Measurements from ENCODE around the gene CFAP91.

CFAP91 gene

DNA sequence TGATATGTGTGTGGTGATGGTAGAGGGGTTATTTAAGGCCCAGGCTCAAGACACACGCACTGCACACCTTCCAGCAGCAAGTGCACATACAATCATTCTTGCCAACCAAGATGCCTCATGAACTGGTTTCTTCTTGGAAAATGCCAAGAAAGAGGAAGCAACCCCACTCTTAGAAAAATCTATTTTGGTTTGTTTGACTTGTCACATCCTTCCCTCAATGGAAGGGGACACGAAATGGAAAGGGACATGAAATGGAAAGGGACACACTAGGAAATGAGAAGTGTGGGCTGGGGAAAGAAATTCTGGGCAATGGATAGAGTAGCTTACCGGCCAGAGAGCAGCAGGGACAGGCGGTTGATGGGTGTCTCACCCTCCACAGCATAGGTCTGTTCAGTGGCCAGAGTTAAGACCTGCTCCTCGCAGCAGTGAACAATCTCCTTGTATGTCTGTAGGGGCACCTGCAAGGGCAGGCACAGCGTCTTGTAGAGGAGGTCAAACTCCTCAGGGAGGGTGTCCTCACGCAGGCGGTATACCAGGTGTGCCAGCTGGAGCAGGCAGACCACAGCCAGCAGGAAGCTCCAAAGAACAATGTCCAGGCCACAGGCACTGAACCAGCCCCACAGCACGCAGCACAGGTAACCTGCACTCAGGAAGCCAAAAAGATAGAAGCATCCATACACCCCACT, 43.1 kb upstream of the CFAP91 start:
- H2AFZ ChIP-seq (ENCODE audit: low read depth) = no peak overlapping the region

DNA sequence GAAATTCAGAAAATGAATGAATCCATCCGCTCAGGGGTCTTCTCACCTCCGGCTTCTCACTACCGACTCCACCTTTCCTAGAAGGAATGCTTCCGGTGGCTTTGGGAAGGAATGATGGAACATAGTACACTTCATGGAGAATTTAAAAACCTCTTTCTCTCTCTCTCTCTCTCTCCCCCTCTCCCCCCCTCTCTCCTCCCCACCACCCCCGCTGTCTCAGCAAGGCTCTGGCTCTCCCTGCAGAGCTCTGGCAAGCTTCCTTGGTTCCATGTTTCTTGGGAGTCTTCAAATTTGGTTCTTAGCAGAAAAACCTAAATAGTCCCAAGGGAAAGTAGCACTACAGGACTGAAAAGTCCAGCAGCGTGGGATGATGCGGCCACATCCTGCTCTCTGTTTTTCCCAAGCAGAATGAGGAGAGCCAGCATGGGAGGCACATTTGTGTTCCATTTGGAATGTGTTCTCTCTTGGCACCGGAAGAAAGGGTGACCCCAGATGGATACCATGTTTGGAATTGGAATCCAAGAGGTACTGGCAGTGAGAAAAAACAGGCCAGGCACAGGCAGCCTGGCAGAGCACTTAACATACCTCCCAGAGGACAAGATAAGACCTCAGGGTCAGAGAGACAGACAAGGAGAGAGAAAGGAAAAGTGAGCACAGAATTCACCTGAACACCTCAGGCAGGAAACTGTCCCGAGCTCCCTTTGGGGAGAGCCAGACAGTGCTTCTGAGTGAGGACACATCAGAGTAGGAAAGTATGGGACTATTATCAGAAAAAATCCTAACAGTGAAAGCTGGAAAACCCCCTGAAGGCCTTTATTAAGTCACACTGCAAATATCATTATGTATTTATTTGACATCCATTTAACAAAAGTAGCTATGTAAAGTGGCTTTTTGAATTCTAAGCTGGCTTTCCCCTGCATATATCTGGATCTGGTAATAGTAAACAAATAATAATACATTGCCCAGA, 42.1 kb upstream of the CFAP91 start, which contains the start of gene POPDC2:
Gene POPDC2, minus strand, starts transcription at position 116 of the 967 bp plus-strand sequence. CDS start 166 bp downstream, outside the sequence.
- Histone ChIP-seq H3K27me3 (ENCODE audit: insufficient read depth, low read depth) (no peaks in the 10 kb centered on the region), H3K4me1 (ENCODE audit: low read depth, poor library complexity, severe bottlenecking) (peaks cover 10% of the 10 kb centered on the region), H3K79me2 (ENCODE audit: insufficient read depth, low read depth) (no peaks in the 10 kb centered on the region), H3K27ac (no peak within 1 kb of the TSS), H3K4me2 (no peak within 1 kb of the TSS), H4K20me1 (ENCODE audit: insufficient read depth) (no peaks in the 10 kb centered on the region), H3K36me3 (ENCODE audit: insufficient read depth) (no peaks in the 10 kb centered on the region), H3K4me3 (IDR thresholded peaks at IDR 0.05; ENCODE audit: insufficient read depth, low read depth, low read length) (no peak within 1 kb of the TSS), H2AFZ (ENCODE audit: low read depth) (no peak within 1 kb of the TSS), H3K9ac (no peak within 1 kb of the TSS)
- TF ChIP-seq, protein P1, sequence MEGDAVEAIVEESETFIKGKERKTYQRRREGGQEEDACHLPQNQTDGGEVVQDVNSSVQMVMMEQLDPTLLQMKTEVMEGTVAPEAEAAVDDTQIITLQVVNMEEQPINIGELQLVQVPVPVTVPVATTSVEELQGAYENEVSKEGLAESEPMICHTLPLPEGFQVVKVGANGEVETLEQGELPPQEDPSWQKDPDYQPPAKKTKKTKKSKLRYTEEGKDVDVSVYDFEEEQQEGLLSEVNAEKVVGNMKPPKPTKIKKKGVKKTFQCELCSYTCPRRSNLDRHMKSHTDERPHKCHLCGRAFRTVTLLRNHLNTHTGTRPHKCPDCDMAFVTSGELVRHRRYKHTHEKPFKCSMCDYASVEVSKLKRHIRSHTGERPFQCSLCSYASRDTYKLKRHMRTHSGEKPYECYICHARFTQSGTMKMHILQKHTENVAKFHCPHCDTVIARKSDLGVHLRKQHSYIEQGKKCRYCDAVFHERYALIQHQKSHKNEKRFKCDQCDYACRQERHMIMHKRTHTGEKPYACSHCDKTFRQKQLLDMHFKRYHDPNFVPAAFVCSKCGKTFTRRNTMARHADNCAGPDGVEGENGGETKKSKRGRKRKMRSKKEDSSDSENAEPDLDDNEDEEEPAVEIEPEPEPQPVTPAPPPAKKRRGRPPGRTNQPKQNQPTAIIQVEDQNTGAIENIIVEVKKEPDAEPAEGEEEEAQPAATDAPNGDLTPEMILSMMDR (conservative IDR thresholded peaks at IDR 0.05; ENCODE audit: low read depth, low read length) = no peak

More for the DNA sequence above, 43.1 kb upstream of the CFAP91 start:
- no peak overlapping the region for H3K4me2 ChIP-seq
- no peaks in the 10 kb centered on the region for H4K20me1 ChIP-seq (ENCODE audit: insufficient read depth)
- H3K9ac ChIP-seq = no peak overlapping the region
- no peaks in the 10 kb centered on the region for H3K79me2 ChIP-seq (ENCODE audit: insufficient read depth, low read depth)
- H3K27me3 ChIP-seq (ENCODE audit: insufficient read depth, low read depth) = no peaks in the 10 kb centered on the region
- TF ChIP-seq, protein P1 (conservative IDR thresholded peaks at IDR 0.05; ENCODE audit: low read depth, low read length) = no peak
- H3K4me3 ChIP-seq (IDR thresholded peaks at IDR 0.05; ENCODE audit: insufficient read depth, low read depth, low read length) = no peak overlapping the region
- no peak overlapping the region for H3K27ac ChIP-seq
- H3K36me3 ChIP-seq (ENCODE audit: insufficient read depth) = no peaks in the 10 kb centered on the region
- peaks cover 10% of the 10 kb centered on the region for H3K4me1 ChIP-seq (ENCODE audit: low read depth, poor library complexity, severe bottlenecking)

DNA sequence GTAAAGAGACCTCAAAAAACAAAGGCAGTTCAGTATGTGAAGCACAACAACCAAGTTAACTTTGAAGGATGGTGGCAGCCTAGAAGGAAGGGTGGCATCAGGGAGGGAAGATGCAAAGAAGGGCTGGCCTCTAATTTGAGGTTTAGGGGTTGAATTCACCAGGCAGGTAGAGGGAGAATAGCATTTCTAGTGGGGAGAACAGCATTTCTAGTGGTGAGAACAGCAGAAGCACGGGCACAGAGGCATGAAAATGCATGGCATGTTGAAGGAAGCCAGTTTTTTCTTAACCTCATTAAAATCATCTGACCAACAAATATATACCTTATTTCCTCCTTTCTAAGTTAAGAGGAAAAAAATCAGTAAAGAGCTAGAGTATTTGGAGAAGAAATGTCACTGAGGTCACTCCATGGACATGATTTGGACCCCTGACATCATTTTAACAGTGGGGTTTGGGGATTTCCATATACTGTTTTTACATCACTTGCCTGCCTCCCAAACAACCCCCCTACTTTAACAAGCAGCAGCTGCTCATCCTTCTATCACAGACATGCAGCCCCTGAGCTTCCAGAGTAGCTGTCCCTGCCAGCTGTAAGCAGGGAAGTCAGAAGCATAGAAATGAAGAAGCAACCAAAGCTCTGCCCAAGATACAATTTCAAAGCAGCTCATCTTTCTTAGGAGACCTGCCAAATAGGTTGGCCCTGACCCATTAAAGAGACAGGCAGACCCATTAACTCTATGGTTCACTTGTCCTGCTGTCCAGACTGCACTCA, 40.0 kb upstream of the CFAP91 start:
- no peak overlapping the region for H3K27ac ChIP-seq
- H3K9ac ChIP-seq = no peak overlapping the region
- no peak overlapping the region for H3K4me2 ChIP-seq
- H3K4me1 ChIP-seq (ENCODE audit: low read depth, poor library complexity, severe bottlenecking) = peaks cover 10% of the 10 kb centered on the region
- no peaks in the 10 kb centered on the region for H3K79me2 ChIP-seq (ENCODE audit: insufficient read depth, low read depth)
- no peaks in the 10 kb centered on the region for H4K20me1 ChIP-seq (ENCODE audit: insufficient read depth)
- H3K27me3 ChIP-seq (ENCODE audit: insufficient read depth, low read depth) = no peaks in the 10 kb centered on the region
- TF ChIP-seq, protein P1 (conservative IDR thresholded peaks at IDR 0.05; ENCODE audit: low read depth, low read length) = no peak
- H3K4me3 ChIP-seq (IDR thresholded peaks at IDR 0.05; ENCODE audit: insufficient read depth, low read depth, low read length) = no peak overlapping the region
- no peaks in the 10 kb centered on the region for H3K36me3 ChIP-seq (ENCODE audit: insufficient read depth)
- H2AFZ ChIP-seq (ENCODE audit: low read depth) = no peak overlapping the region

DNA sequence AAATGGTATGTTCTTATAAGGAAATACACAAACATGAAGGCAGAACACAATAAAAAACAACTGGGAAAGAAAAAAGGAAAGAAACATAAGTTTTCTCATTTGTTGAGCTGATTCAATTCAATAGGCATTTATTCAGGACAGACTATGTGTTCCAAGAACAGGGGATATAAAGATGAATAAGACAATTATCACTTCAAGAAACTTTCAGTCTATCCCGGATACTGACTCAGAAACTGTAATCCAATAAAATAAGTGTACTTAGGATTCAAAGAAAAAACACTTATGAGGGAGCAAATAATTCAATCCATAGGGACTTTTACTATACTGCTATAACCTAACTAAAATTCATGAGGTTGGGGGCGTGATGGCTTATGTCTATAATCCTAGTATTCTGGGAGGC, 38.9 kb upstream of the CFAP91 start:
- TF ChIP-seq, protein P1 (conservative IDR thresholded peaks at IDR 0.05; ENCODE audit: low read depth, low read length) = no peak
- Histone ChIP-seq H4K20me1 (ENCODE audit: insufficient read depth) (no peaks in the 10 kb centered on the region), H3K4me1 (ENCODE audit: low read depth, poor library complexity, severe bottlenecking) (peaks cover 10% of the 10 kb centered on the region), H2AFZ (ENCODE audit: low read depth) (no peak overlapping the region), H3K4me2 (no peak overlapping the region), H3K27ac (no peak overlapping the region), H3K27me3 (ENCODE audit: insufficient read depth, low read depth) (no peaks in the 10 kb centered on the region), H3K79me2 (ENCODE audit: insufficient read depth, low read depth) (no peaks in the 10 kb centered on the region), H3K36me3 (ENCODE audit: insufficient read depth) (no peaks in the 10 kb centered on the region), H3K4me3 (IDR thresholded peaks at IDR 0.05; ENCODE audit: insufficient read depth, low read depth, low read length) (no peak overlapping the region), H3K9ac (no peak overlapping the region)
